Fibroblast of villous mesenchyme (primary cell): ENCODE data around the gene RNF166. TPM values are rescaled to one million over a fixed set of nuclear protein-coding genes. Genes with fewer than 3 reads are reported as not detected.

Experiments
- DNase-seq: peaks from one replicate; pipeline ENCODE4 v3.0.0-alpha.2; 2010; ENCODE audit warnings: low read depth
- H3K4me3 ChIP-seq: 2 replicates; pipeline ENCODE4 v1.5.1; 2011; ENCODE audit warnings: low read depth, mild to moderate bottlenecking, low read length
- CTCF ChIP-seq: IDR thresholded peaks from 2 replicates; pipeline ENCODE4 v1.5.1; 2012; ENCODE audit warnings: low read depth, mild to moderate bottlenecking, low read length; ENCODE audit not compliant: insufficient read depth
- total RNA-seq: library from RNA; depleted of rRNA; stranded (reverse); fragments of >200 nt; gene quantifications from 2 replicates; pipeline ENCODE4 v1.2.3, GENCODE V29; 2012

RNF166 gene
- total RNA-seq, 1 donor: 13.0 TPM

- DNase-seq: no peak
- no peak for TF ChIP-seq CTCF
- no peak overlapping the region for H3K4me3 ChIP-seq
These were observed 8.9 kb downstream of the RNF166 start for GRCh38 chr16:88697116-88697830.

GRCh38 chr16:88696441-88696840, 9.8 kb downstream of the RNF166 start:
- no peak for TF ChIP-seq CTCF
- no peak for DNase-seq
- H3K4me3 ChIP-seq: no peak overlapping the region

- no peak for DNase-seq
- no peak overlapping the region for H3K4me3 ChIP-seq
- TF ChIP-seq CTCF: no peak
These were observed 10.5 kb downstream of the RNF166 start for GRCh38 chr16:88695753-88696152.

- no peak for TF ChIP-seq CTCF
- no peak overlapping the region for H3K4me3 ChIP-seq
- no peak for DNase-seq
These were observed 11.0 kb downstream of the RNF166 start for GRCh38 chr16:88695218-88695617.

GRCh38 chr16:88694221-88695087, 11.8 kb downstream of the RNF166 start:
- no peak for DNase-seq
- TF ChIP-seq CTCF: no peak

GRCh38 chr16:88693420-88694177, 12.6 kb downstream of the RNF166 start:
- no peak overlapping the region for H3K4me3 ChIP-seq
- no peak for TF ChIP-seq CTCF
- no peak for DNase-seq

More at GRCh38 chr16:88694221-88695087, 11.8 kb downstream of the RNF166 start:
- no peak overlapping the region for H3K4me3 ChIP-seq
